HG03575 (cell line): ENCODE data around the gene C14orf180.

Experiments
- ATAC-seq: cut with Tn5 transposase; IDR thresholded peaks from one replicate; pipeline ENCODE4 v1.9.1; 2021; ENCODE audit not compliant: unreplicated experiment, insufficient number of reproducible peaks, low FRiP score; ENCODE audit errors: extremely low read depth

The C14orf180 gene

DNA sequence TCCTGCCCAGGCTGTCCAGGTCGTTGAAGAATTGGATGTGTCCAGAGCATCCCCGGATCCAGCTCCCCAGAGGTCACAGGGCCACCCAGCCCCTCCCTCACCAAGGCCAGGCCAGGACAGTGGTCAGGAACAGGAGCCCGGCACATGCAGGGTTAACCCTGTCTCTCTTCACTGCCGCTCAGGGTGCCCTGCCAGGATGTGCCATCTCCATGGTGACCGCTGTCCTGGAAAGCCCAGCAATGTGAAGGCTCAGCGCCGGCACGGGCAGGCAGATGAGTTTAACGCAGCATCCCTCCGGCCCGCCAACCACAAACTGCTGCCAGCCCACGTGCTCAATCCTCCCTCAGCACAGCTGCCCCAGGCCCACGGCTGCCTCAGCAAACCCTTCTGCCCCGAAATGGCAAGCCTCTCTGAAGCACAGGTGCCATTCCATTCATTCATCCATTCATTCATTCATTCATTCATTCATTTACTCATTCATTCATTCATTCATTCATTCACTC, 20.6 kb downstream of the C14orf180 start:
- no peak for ATAC-seq

DNA sequence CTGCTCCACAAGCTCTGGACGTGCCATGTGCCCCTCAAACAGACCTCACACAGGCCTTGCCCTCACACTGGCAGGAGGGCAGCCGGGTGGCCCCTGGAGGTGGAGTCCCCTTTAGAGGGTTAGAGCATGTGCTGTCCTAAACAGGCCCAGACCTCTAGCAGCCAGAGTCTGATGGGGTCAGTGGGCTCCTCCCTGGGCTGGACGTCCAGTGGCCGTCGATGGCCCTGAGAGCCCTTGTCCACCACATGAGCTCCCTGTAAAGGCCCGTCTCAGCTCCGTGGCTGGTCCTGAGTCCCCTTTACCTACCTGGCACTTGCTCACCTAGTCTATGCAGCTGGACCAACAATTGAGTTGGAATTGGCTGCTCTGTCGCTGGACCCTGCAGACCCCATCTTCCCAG, 21.2 kb downstream of the C14orf180 start:
- no peak for ATAC-seq

DNA sequence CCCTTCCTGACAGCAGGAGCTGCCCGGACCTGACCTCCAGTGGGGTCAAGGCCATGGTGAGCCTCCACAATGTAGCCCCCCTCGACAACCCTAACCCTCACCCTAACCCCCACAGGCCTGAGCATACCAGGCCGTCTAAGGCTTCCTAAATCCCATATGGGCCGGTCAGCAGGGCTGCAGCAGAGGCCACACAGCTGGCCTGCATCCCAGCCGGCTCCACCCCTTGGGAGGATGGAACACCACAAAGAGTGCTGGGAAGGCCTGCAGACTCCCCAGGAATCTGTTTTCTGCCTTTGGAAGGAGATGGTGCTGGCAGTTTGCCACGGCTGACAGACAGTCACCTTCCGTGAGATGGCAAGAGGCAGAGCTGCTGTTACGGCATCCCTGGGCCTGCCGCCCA, 22.2 kb downstream of the C14orf180 start:
- ATAC-seq, result no peak

DNA sequence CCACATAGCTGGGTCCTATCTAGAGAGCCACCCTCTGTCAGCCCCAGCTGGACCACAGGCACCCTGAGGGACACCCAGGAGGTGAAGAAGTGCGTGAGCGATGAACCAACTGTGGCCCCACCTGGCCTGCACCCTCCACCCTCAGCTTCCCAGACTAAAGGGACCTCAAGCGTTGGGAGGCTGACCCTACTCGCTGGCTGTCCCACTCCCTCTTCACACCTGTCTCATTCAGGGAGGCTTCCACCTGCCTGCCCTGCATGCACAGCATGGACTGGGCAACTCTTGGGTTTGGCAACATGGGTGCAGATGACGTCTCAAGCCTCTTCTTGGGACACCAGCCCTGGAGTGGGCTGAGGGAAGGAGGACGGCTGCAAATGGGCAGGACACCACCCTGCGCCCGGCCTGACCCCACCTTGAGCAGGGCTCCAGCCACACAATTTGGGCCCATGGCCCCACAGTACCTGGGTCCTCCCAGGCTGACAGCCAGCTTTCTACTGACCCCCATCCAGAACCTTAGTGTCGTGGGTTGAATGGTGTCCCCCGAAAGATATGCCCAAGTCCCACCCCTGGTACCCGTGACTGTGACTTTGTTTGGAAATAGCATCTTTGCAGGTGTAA, 22.9 kb downstream of the C14orf180 start:
- no peak for ATAC-seq

DNA sequence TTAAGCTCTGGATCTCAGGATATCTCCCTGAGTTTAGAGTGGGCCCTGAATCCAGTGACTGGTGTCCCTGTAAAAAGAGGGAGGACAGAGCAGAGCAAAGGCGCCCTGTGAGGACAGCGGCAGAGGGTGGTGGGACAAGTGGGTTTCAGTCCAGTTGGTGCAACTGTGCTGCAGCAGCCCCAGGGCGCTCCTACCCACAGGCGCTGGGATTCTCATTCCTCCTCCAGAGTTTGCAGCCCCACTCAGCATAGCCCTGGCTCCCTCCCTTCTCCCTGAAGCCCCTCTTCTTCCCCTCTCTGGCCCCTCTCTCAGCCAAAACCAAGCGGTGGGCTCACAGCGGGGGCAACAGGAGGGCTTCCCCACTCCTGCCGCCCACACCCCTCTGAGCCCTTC, 23.4 kb downstream of the C14orf180 start:
- ATAC-seq, result no peak

GRCh38 chr14:104603711-104604401, 24.3 kb downstream of the C14orf180 start:
- ATAC-seq, result no peak

DNA sequence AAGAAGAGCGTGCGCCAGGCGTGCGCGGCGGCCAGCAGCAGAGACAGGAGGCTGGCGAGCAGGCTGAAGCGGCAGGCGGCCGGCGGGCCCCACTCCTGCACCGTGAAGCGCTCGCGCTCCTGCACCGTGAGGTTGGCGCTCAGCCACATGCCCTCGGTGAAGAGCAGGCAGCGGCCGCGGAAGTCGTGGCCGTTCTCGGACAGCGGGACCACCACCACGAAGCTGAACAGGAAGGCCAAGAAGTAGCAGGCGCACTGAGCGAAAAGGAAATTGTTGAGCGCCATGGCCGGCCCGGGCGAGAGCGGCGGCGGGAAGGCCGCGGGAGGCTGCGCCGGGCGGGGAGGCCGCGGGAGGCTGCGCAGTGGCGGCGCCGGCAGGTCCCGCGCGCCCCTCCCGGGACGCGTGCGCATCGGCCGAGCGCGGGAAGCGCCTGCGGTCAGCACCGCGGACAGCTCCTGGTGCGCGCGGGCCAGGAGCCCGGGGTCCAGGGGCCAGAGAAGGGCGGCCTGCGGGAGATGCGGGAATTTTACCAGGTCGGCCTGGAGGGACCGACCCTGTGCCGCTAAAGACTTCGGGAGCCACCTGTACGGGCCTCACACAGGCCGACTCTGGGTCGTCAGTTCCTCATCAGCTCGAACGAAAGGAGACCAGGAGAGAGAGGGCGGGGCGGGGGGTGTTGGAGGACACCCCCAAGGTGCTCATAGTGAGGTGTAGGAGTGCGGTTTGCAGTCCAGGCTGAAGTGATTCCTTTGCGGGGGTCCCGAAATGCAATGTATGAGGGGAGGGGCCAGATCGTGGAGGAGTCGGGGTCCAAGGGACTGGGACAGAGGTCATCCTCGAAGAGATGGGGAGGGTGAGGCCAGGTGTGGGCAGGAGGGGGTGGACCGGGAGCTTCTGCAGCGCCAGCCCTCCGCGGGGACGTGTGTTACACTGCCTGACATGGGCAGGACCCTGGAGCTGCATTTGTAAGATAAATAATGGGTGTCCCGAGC, 25.2 kb downstream of the C14orf180 start, which contains the start of gene TMEM179:
Gene TMEM179 (minus strand): TSS at position 315 of the 992 bp plus-strand sequence. CDS start 31 bp downstream, at position 284.
- ATAC-seq, result no peak

DNA sequence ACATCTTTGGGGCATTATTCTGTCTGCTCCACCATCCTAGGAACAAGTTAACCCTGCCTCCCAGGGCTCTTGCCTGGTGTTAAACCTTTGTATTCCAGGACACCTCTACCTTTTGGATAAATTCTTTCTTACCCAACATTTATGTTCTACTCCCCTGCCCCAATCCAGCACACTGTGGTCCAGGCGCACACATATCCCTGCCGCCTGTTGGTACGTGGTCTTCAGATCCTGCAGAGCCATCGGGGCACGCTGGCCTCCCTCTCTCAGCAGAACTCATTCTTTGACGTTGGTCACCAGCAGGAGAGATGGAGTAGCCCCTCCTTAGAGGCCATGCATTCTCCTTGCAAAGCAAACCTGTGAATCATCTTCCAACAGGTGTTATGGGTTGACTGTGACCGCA, 30.1 kb downstream of the C14orf180 start:
- no peak for ATAC-seq

- ATAC-seq, result no peak
These were observed 31.3 kb downstream of the C14orf180 start for GRCh38 chr14:104610749-104611310.

- ATAC-seq, result no peak
These were observed 32.3 kb downstream of the C14orf180 start for GRCh38 chr14:104611881-104612280.

- ATAC-seq, result no peak
These were observed 34.7 kb downstream of the C14orf180 start for GRCh38 chr14:104614126-104614812.

- ATAC-seq, result no peak
These were observed 45.4 kb downstream of the C14orf180 start for GRCh38 chr14:104624939-104625338.

GRCh38 chr14:104632781-104633180, 53.2 kb downstream of the C14orf180 start:
- no peak for ATAC-seq

GRCh38 chr14:104633276-104634137, 53.9 kb downstream of the C14orf180 start:
- no peak for ATAC-seq

DNA sequence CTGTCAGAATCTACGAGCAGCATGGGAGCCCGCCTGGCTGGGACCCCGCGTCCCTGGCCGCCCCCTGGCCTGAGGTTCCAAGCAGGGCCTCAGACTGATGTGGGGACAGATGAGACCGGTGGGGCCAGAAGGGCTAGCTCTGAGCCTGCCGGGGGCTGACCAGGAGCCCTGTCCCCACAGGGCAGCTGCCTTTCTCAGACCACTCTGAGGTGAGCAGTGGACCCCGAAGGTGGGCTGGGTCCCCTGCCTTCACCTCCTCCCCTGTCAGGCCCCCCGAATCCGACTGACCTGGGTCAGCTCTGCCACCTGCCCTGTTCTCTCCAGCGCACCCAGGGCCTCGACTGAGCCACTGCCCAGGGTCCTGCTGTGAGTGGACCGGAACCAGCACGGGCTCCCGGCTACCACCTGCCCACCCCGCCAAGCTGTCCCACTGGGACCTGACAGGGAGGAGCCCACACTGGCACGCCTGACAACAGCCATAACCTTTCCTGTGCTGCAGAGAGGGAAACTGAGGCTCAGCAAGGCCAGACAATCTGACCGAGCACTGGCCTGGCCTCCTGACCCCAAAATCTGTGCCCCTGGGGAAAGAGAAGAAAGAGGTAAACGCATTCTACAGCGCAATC, 54.7 kb downstream of the C14orf180 start:
- no peak for ATAC-seq

GRCh38 chr14:104634886-104635570, 55.5 kb downstream of the C14orf180 start:
- no peak for ATAC-seq

GRCh38 chr14:104635717-104636116, 56.2 kb downstream of the C14orf180 start:
- ATAC-seq, result no peak
